SU-DHL-6 (cell line): ENCODE data around the gene E2F1.

Source experiments
- H2AFZ ChIP-seq: fragments of 200-600 bp; sonication (generic); 2 replicates; pipeline ENCODE4 v1.6.1; 2014; ENCODE audit warnings: low read depth, mild to moderate bottlenecking, moderate library complexity, mixed read lengths, antibody characterized with exemption, low read length; ENCODE audit not compliant: severe bottlenecking
- H3F3A ChIP-seq: fragments of 200-600 bp; shearing (Covaris generic); 2 replicates; pipeline ENCODE4 v1.6.0; 2016; ENCODE audit warnings: antibody characterized with exemption, mild to moderate bottlenecking; ENCODE audit not compliant: insufficient read depth
- H3K27ac ChIP-seq: fragments of 200-600 bp; sonication (generic); 2 replicates; pipeline ENCODE4 v1.5.1; 2016; ENCODE audit warnings: low read depth, mild to moderate bottlenecking, low read length, moderate library complexity, mixed read lengths
- H3K27me3 ChIP-seq: fragments of 200-600 bp; sonication (generic), shearing (Covaris generic); 2 replicates; pipeline ENCODE4 v1.6.0; 2014; ENCODE audit warnings: mild to moderate bottlenecking, low read length
- H3K36me3 ChIP-seq: fragments of 200-600 bp; sonication (generic); 2 replicates; pipeline ENCODE4 v1.6.1; 2014; ENCODE audit warnings: mild to moderate bottlenecking, low read length, mixed read lengths
- H3K4me2 ChIP-seq: fragments of 300-600, 200-600 bp; shearing (Covaris generic), sonication (generic); 2 replicates; pipeline ENCODE4 v1.6.0; 2014; ENCODE audit warnings: low read length, low read depth, mild to moderate bottlenecking; ENCODE audit not compliant: poor library complexity, severe bottlenecking
- H3K4me3 ChIP-seq: fragments of 200-600 bp; sonication (generic); 2 replicates; pipeline ENCODE4 v1.5.1; 2014; ENCODE audit warnings: antibody characterized with exemption, low read length, mild to moderate bottlenecking, mixed read lengths; ENCODE audit not compliant: insufficient read depth, poor library complexity, severe bottlenecking
- H3K79me2 ChIP-seq: fragments of 200-600 bp; sonication (generic); 2 replicates; pipeline ENCODE4 v1.6.1; 2014; ENCODE audit warnings: mild to moderate bottlenecking, low read length, moderate library complexity; ENCODE audit not compliant: insufficient read depth
- H3K9ac ChIP-seq: fragments of 200-600 bp; sonication (generic); 2 replicates; pipeline ENCODE4 v1.7.0; 2014; ENCODE audit warnings: mild to moderate bottlenecking, low read length
- H3K9me2 ChIP-seq: fragments of 200-600 bp; sonication (generic); replicated peaks from 2 replicates; pipeline ENCODE4 v1.6.1; 2014; ENCODE audit warnings: low read length; ENCODE audit not compliant: insufficient read depth
- H3K9me3 ChIP-seq: fragments of 200-600 bp; sonication (generic); 2 replicates; pipeline ENCODE4 v1.6.1; 2014; ENCODE audit warnings: low read length, mixed read lengths; ENCODE audit not compliant: insufficient read depth
- H4K20me1 ChIP-seq: fragments of 200-600 bp; sonication (generic); 2 replicates; pipeline ENCODE4 v1.6.1; 2014; ENCODE audit warnings: low read depth, mild to moderate bottlenecking, antibody characterized with exemption, low read length, moderate library complexity, mixed read lengths
- CTCF ChIP-seq: fragments of 200-600 bp; sonication (generic); IDR thresholded peaks from one replicate; pipeline ENCODE4 v1.5.1; 2017; ENCODE audit warnings: antibody characterized with exemption, mild to moderate bottlenecking, low read length, moderate library complexity; ENCODE audit not compliant: insufficient read depth, poor library complexity, severe bottlenecking
- EZH2phosphoT487 ChIP-seq: fragments of 200-600 bp; sonication (generic), shearing (Covaris generic); conservative IDR thresholded peaks from 2 replicates; pipeline ENCODE4 v1.6.1; 2018; ENCODE audit warnings: mild to moderate bottlenecking, antibody characterized with exemption, low read length, moderate library complexity, mixed read lengths

Gene E2F1

DNA sequence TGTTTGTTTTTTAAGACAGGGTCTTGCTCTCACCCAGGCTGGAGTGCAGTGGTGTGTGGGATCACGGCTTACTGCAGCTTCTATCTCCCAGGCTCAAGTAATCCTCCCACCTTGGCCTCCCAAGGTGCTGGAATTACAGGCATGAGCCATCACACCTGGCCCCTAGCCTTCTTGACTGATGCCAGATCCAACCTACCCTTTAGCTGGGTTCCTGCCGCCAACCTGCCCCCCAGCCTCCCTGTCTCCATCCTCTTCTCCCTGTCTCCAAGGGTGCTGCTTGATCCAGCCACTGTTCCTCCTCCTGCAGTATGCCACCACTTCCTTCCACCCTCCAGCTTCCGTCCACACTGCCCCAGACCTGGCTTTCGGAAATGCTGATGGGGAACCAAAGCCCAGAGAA is 27.3 kb downstream of the E2F1 start:
- H3K4me2 ChIP-seq: no peak overlapping the region
- no peaks in the 10 kb centered on the region for H3K27me3 ChIP-seq
- no peaks in the 10 kb centered on the region for H3F3A ChIP-seq
- TF ChIP-seq EZH2phosphoT487: no peak
- no peak for TF ChIP-seq CTCF
- H2AFZ ChIP-seq: no peak overlapping the region
- peaks cover 8% of the 10 kb centered on the region; the same call in 1 of the 2 replicates for H3K79me2 ChIP-seq
- no peaks in the 10 kb centered on the region for H4K20me1 ChIP-seq
- no peak overlapping the region for H3K27ac ChIP-seq
- no peaks in the 10 kb centered on the region for H3K36me3 ChIP-seq
- no peak overlapping the region for H3K4me3 ChIP-seq
- no peaks in the 10 kb centered on the region for H3K9me2 ChIP-seq
- H3K9ac ChIP-seq: no peak overlapping the region
- no peaks in the 10 kb centered on the region for H3K9me3 ChIP-seq

DNA sequence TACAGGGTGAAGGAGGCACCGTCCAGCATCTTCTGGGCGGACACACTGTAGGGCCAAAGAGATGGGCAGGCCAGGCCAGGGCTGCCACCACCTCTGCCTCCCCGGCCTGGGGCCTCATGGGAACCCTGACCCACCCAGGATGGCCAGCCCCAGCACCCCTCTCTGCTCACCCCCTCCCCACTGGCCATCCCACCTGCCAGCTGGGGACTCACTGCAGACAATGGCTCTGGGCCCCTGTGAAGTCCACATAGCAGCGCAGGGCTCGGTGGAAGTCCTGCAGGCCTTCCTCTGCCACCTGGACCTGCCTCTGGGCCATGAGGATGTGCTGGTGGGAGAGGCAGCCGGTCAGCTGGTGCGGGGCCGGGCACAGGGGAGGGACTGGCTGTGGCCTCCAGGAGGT is 27.7 kb downstream of the E2F1 start:
- Histone ChIP-seq H3K36me3 (no peaks in the 10 kb centered on the region), H3F3A (no peaks in the 10 kb centered on the region), H3K9ac (no peak overlapping the region), H3K27ac (no peak overlapping the region), H3K4me3 (no peak overlapping the region), H3K4me2 (no peak overlapping the region), H3K9me3 (no peaks in the 10 kb centered on the region), H3K27me3 (no peaks in the 10 kb centered on the region), H3K79me2 (peaks cover 8% of the 10 kb centered on the region; the same call in 1 of the 2 replicates), H4K20me1 (no peaks in the 10 kb centered on the region), H2AFZ (no peak overlapping the region), H3K9me2 (no peaks in the 10 kb centered on the region)
- TF ChIP-seq CTCF (no peak), EZH2phosphoT487 (no peak)

- H3K4me2 ChIP-seq: no peak overlapping the region
- no peaks in the 10 kb centered on the region for H3K9me3 ChIP-seq
- no peaks in the 10 kb centered on the region for H3K27me3 ChIP-seq
- no peak overlapping the region for H3K4me3 ChIP-seq
- H3K27ac ChIP-seq: no peak overlapping the region
- H4K20me1 ChIP-seq: no peaks in the 10 kb centered on the region
- peaks cover 2% of the 10 kb centered on the region; the same call in 1 of the 2 replicates for H3K79me2 ChIP-seq
- TF ChIP-seq CTCF: no peak
- TF ChIP-seq EZH2phosphoT487: no peak
- H3K36me3 ChIP-seq: no peaks in the 10 kb centered on the region
- H3K9ac ChIP-seq: no peak overlapping the region
- no peak overlapping the region for H2AFZ ChIP-seq
- H3K9me2 ChIP-seq: no peaks in the 10 kb centered on the region
- H3F3A ChIP-seq: no peaks in the 10 kb centered on the region
Measured at GRCh38 chr20:33657704-33658095, 28.5 kb downstream of the E2F1 start.
